Measurements from ENCODE around the gene LYL1.

The LYL1 gene

GRCh38 chr19:13091400-13092157 is 11.1 kb downstream of the LYL1 start:
- no peak for DNase-seq

- no peak for DNase-seq
Measured at GRCh38 chr19:13090511-13091231, 12.0 kb downstream of the LYL1 start.

- DNase-seq = no peak
Measured at GRCh38 chr19:13089857-13090507, 12.7 kb downstream of the LYL1 start.

GRCh38 chr19:13089139-13089856 is 13.4 kb downstream of the LYL1 start:
- DNase-seq = no peak

- DNase-seq = no peak
Measured at GRCh38 chr19:13087795-13088537, 14.7 kb downstream of the LYL1 start.

- no peak for DNase-seq
Measured at GRCh38 chr19:13087295-13087694, 15.4 kb downstream of the LYL1 start.

- DNase-seq = no peak
Measured at GRCh38 chr19:13086341-13086740, 16.3 kb downstream of the LYL1 start.

GRCh38 chr19:13085666-13086065 is 17.0 kb downstream of the LYL1 start:
- no peak for DNase-seq

- no peak for DNase-seq
Measured at GRCh38 chr19:13083627-13084026, 19.0 kb downstream of the LYL1 start.

GRCh38 chr19:13083008-13083404 is 19.7 kb downstream of the LYL1 start:
- no peak for DNase-seq

- DNase-seq = peak; percentile 47 to 64
Measured at GRCh38 chr19:13082192-13083007, 20.3 kb downstream of the LYL1 start.

GRCh38 chr19:13079542-13079986 is 23.1 kb downstream of the LYL1 start:
- no peak for DNase-seq

- peak in 1 of 2 experiments; percentile 38 for DNase-seq
Measured at GRCh38 chr19:13078897-13079541, 23.6 kb downstream of the LYL1 start.

- DNase-seq = no peak
Measured at GRCh38 chr19:13078381-13078780, 24.3 kb downstream of the LYL1 start.

GRCh38 chr19:13077240-13077639 is 25.4 kb downstream of the LYL1 start:
- no peak for DNase-seq

- DNase-seq = no peak
Measured at GRCh38 chr19:13076787-13077186, 25.9 kb downstream of the LYL1 start.

GRCh38 chr19:13076320-13076719 is 26.3 kb downstream of the LYL1 start:
- DNase-seq = no peak

- no peak for DNase-seq
Measured at GRCh38 chr19:13074378-13074777, 28.3 kb downstream of the LYL1 start.

GRCh38 chr19:13073263-13073662 is 29.4 kb downstream of the LYL1 start:
- DNase-seq = no peak

GRCh38 chr19:13072188-13072908 is 30.3 kb downstream of the LYL1 start:
- no peak for DNase-seq
